Right lobe of liver (tissue), 4 donors: ENCODE results near the gene KRT26.

Source experiments
- CTCF ChIP-seq, 4 donors: fragments of 200-600 bp in 3 of 4; fragments of 450-650 bp in 1 of 4; IDR thresholded peaks; one replicate each; pipeline versions ENCODE4 v1.5.1 to v1.8.0; 2016 to 2022; ENCODE audit warnings: antibody characterized with exemption in 4 of 4, mild to moderate bottlenecking in 2 of 4
- POLR2A ChIP-seq: fragments of 450-650 bp; IDR thresholded peaks from one replicate; pipeline ENCODE4 v1.6.1; 2017; ENCODE audit warnings: antibody characterized with exemption, mild to moderate bottlenecking
- donor health status: DM: no; HTN: no; CAD: no.
- donor health status: DM: no; HTN: no; CAD: no.
- donor health status: DM: no; HTN: yes; CAD: no.

- TF ChIP-seq CTCF (IDR thresholded peaks at IDR 0.05) (no peak), POLR2A (no peak)
Measured at GRCh38 chr17:40817103-40817682, 45.2 kb upstream of the KRT26 start.
